GM18868 (cell line): ENCODE measurements around the gene LOC128125822.
A peak's percentile ranks its signal among the peaks of the same experiment; 100 is the strongest.
"Not testable (repeated sequence)": the region's sequence is repeated elsewhere in the genome, so short reads cannot be mapped to it uniquely, and the experiment has no call there.

ENCODE experiments used
- ATAC-seq: cut with Tn5 transposase; IDR thresholded peaks from one replicate; pipeline ENCODE4 v1.9.1; 2021; ENCODE audit warnings: mild to moderate bottlenecking, moderate library complexity; ENCODE audit not compliant: unreplicated experiment

The LOC128125822 gene

DNA sequence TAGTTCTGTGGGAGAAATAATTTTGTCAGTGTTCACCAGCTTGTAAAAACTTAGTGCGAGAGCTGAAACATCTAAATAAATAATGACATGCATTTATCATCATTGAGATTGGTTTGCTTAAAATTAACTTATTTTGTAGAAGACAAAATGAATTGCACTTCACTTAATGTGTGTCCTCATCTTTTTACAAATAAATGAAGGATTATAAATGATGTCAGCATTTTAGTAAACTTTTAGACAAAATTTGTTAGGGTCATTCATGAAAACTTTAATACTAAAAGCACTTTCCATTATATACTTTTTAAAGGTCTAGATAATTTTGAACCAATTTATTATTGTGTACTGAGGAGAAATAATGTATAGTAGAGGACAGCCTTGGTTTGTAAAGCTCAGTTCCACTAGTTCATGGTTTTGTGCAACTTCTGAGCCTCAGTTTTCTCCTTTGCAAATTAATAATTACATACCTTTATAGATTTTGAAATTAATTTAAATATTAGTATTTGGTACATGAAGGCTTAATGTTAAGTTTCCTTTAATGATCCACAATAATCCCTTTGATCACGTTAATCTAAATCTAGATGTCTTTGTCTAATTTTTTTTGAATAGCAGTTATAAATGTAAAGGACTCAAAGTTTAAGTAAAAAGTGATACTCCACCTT, 9.2 kb downstream of the LOC128125822 start:
- no peak for ATAC-seq

DNA sequence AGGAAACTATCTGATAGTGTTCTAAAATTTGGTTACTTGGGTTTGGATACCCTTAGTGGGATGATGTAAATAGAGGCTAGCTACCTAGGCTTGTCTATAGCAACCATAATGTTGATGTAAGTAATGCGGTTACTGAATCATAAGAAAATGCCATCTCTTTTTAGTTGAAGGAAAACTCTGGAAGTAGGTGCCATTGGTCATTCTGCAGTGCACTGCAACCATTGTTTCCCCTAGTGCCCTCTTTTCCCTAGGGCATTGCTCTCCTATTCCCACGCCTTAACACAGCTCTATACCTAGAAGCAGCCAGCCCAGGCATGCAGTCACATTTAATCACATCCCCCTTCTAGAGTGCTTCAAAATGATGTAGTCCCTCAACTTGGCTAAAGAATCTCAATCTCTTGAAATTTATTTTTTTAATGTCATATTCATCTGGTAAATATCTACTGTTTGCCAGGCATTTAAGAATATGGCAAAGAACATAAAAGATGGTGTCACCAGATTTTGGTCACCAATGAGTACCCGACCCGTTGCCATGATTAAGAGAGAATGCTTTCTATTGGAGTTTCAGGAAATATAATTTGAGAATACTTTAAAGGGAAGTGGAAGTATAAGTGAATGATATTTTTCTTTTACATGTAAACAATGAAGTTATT, 10.4 kb downstream of the LOC128125822 start:
- ATAC-seq: no peak

- ATAC-seq: no peak
Measured at GRCh38 chr6:63584125-63584514, 11.8 kb downstream of the LOC128125822 start.

GRCh38 chr6:63584566-63584965, 12.3 kb downstream of the LOC128125822 start:
- ATAC-seq: no peak

GRCh38 chr6:63585652-63586051, 13.4 kb downstream of the LOC128125822 start:
- ATAC-seq: not testable (repeated sequence)

DNA sequence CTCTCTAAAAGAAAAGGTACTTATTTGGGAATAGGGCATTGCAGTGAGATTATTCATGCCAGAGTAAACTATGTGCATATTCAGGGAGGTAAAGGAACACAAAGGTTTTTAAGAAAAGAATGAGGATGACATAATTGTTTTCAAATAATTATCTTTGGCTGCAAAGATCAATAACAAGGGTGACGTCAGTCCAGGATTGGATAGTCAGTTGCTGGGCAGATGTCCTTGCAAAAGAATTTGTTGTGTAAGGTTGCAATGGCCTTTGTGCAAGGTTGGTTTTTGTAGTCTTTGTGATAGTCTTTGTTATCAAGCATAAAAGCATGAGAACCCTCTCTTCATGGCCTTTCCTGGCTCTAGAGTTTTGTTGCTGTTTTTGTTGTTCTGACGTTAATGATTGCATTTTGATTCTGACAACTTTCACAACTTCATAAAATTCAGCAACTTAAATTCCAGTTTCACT, 17.7 kb downstream of the LOC128125822 start:
- no peak for ATAC-seq

GRCh38 chr6:63592886-63593285, 20.6 kb downstream of the LOC128125822 start:
- ATAC-seq: no peak

DNA sequence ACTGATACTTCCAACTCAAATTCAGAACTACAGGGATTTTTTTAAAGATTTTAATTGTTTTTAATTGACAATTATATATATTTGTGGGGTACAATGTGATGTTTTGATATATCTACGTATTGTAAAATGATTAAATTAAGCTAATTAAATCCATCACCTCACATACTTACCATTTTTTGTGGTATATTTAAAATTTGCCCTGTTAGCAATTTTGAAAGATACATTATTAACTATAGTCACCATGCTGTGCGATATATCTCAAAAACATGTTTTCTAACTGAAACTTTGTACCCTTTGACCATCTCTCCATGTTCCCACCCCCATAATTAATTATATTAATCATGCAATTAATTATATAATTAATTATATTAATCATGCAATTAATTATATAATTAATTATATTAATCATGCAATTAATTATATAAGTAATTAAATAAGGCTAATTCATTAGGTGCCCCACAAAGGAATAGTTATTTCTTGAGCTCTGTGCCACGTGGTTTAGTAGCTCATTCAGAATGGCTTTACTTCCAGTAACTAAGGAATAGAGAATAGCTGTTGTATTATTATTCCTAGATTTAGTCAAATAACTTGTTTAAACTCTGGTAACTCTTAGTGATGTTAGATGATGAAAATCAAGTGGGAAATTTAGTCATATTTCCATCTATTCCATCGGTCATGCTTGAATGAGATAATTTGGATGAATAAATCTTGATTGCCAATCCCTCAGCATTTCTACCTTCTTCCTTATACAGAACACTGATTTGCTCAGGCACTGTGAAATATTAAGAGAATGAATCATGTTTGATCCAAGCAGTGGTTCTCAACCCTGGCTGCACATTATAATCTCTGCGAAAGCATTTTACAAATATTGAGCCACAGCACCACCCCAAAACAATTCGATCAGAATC, 25.1 kb downstream of the LOC128125822 start:
- no peak for ATAC-seq

- peak; percentile 100 for ATAC-seq
Measured at GRCh38 chr6:63598049-63599036, 26.1 kb downstream of the LOC128125822 start.

DNA sequence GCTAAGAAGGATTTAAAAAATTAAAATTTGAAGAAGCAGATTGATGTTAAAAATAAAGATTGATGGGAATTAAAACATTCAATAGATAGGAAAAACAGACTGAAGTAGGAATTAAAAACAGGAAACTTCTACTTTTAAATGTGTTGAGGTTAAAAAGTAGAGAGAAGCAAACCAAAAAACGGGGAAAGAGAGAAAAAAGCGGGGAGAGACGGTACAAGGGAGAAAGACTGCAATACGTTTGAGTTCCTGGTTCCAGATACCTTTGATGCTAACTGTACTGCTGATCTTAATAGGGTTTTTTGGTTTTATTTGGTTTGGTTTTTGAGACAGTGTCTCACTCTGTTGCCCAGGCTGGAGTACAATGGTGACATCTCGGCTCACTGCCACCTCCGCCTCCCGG, 27.0 kb downstream of the LOC128125822 start:
- no peak for ATAC-seq

GRCh38 chr6:63600136-63600535, 27.9 kb downstream of the LOC128125822 start:
- no peak for ATAC-seq

DNA sequence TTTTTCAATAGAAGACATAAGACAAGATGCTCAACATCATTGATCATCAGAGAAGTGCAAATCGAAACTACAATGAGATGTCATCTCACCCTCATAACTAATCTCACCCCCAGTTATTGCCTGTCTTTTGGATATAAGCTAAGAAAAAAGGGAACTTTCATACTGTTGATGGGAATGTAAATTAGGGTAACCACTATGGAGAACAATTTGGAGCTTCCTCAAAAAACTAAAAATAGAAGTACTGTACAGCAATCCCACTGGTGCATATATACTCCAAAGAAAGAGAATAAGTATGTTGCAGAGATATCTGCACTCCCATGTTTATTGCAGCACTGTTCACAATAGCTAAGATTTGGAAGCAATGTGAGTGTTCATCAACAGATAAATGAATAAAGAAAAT, 37.0 kb downstream of the LOC128125822 start:
- no peak for ATAC-seq

- ATAC-seq: no peak
Measured at GRCh38 chr6:63610944-63611343, 38.7 kb downstream of the LOC128125822 start.

GRCh38 chr6:63611560-63611959, 39.3 kb downstream of the LOC128125822 start:
- no peak for ATAC-seq

DNA sequence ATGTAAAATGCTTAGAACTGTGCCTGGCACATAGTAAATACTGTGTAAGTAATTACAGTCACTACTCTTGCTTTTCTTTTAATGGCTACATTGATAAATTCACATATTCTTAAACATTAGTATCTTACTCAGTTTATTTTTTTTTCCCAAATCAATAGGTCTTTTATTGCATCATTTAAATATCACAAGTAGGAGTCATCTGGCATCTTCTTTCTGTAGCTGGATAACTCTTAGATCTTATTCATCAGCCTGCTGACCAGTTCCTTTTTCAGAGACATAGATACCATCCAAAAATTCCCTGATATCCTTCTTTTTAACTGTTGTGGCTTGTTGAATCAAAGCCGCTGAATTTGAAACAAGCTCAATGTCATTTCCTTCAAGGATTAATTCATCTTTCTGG, 43.3 kb downstream of the LOC128125822 start:
- ATAC-seq: no peak
